HepG2 (cell line): ENCODE data around the gene BASP1. TPM values are rescaled to one million over a fixed set of nuclear protein-coding genes. Genes with fewer than 3 reads are reported as not detected.

ENCODE experiments used
- E2F5 ChIP-seq: sonication (generic); formaldehyde crosslinking; conservative IDR thresholded peaks from 2 replicates; pipeline ENCODE4 v1.4.0; 2020; ENCODE audit warnings: missing genetic modification reagents
- FLYWCH1 ChIP-seq: sonication (generic); formaldehyde crosslinking; IDR thresholded peaks from 2 replicates; pipeline ENCODE4 v1.8.1; 2023; ENCODE audit warnings: mild to moderate bottlenecking, missing genetic modification reagents
- RNF2 ChIP-seq: fragments of 450-650 bp; conservative IDR thresholded peaks from 2 replicates; pipeline ENCODE4 v1.6.1; 2016; ENCODE audit warnings: low read depth
- SNAPC4 ChIP-seq: sonication (generic); formaldehyde crosslinking; IDR thresholded peaks from 2 replicates; pipeline ENCODE4 v1.4.0; 2020; ENCODE audit warnings: mild to moderate bottlenecking, missing genetic modification reagents
- SRSF9 ChIP-seq: fragments of 200-400 bp; formaldehyde crosslinking; IDR thresholded peaks from 2 replicates; pipeline ENCODE4 v1.6.1; 2018; ENCODE audit warnings: borderline replicate concordance, mild to moderate bottlenecking, low read depth, low read length; ENCODE audit not compliant: insufficient read depth, poor library complexity, severe bottlenecking
- ZBTB10 ChIP-seq: sonication (generic); formaldehyde crosslinking; IDR thresholded peaks from 2 replicates; pipeline ENCODE4 v1.4.0; 2020; ENCODE audit warnings: missing genetic modification reagents, borderline replicate concordance
- ZBTB43 ChIP-seq: sonication (generic); formaldehyde crosslinking; conservative IDR thresholded peaks from 2 replicates; pipeline ENCODE4 v1.4.0; 2020; ENCODE audit warnings: missing genetic modification reagents
- ZKSCAN5 ChIP-seq: sonication (generic); formaldehyde crosslinking; IDR thresholded peaks from 2 replicates; pipeline ENCODE4 v1.5.1; 2020; ENCODE audit warnings: mild to moderate bottlenecking, missing genetic modification reagents
- ZNF17 ChIP-seq: sonication (generic); formaldehyde crosslinking; IDR thresholded peaks from 2 replicates; pipeline ENCODE4 v1.5.0; 2020; ENCODE audit warnings: mild to moderate bottlenecking, missing genetic modification reagents
- ZNF180 ChIP-seq: sonication (generic); formaldehyde crosslinking; IDR thresholded peaks from 2 replicates; pipeline ENCODE4 v1.4.0; 2020; ENCODE audit warnings: low read depth, missing genetic modification reagents, borderline replicate concordance
- ZNF362 ChIP-seq: sonication (generic); formaldehyde crosslinking; IDR thresholded peaks from 2 replicates; pipeline ENCODE4 v1.4.0; 2020; ENCODE audit warnings: missing genetic modification reagents, mild to moderate bottlenecking, borderline replicate concordance
- ZNF546 ChIP-seq: sonication (generic); formaldehyde crosslinking; conservative IDR thresholded peaks from 2 replicates; pipeline ENCODE4 v1.8.1; 2023; ENCODE audit warnings: mild to moderate bottlenecking, missing genetic modification reagents
- ZXDC ChIP-seq: sonication (generic); formaldehyde crosslinking; IDR thresholded peaks from 2 replicates; pipeline ENCODE4 v1.5.0; 2020; ENCODE audit warnings: mild to moderate bottlenecking, missing genetic modification reagents
- polyA plus RNA-seq, 8 experiments: library from polyadenylated mRNA; depleted of rRNA in 3 of 8; stranded (reverse) in 7 of 8; unstranded in 1 of 8; fragments of >200 nt; fragmentation: Illumina TruSeq in 4 of 8; extraction: Trizol in 4 of 8; gene quantifications; 2 replicates each; pipeline versions ENCODE4 v1.2.1 to v1.2.3, GENCODE V29; 2011 to 2016; ENCODE audit warnings: low read depth in 4 of 8, missing spikeins in 1 of 8, mixed read lengths in 1 of 8; ENCODE audit not compliant: insufficient read depth in 1 of 8
- total RNA-seq, 5 experiments: library from RNA; depleted of rRNA; stranded (reverse); fragments of >200 nt; fragmentation: Illumina TruSeq; extraction: Trizol; gene quantifications; 2 replicates each; pipeline ENCODE4 v1.2.3, GENCODE V29; 2016; ENCODE audit warnings: low read depth in 1 of 5

Gene BASP1
- total and polyA plus RNA-seq, 2 of the 13 experiments (the other 11 are each of a cell fraction or from before 2014, with no cell fraction given): 0.04 TPM; not detected in 1

- TF ChIP-seq ZBTB10: no peak
- TF ChIP-seq SRSF9: no peak
- TF ChIP-seq SNAPC4 (CRISPR knock-in tag): no peak
- no peak for TF ChIP-seq ZNF546
- TF ChIP-seq ZNF17 (CRISPR knock-in tag): no peak
- TF ChIP-seq RNF2: no peak
- no peak for TF ChIP-seq FLYWCH1 (CRISPR knock-in tag)
- TF ChIP-seq ZKSCAN5: no peak
- TF ChIP-seq E2F5 (CRISPR knock-in tag): no peak
- no peak for TF ChIP-seq ZNF180 (CRISPR knock-in tag)
- TF ChIP-seq ZXDC (CRISPR knock-in tag): no peak
- TF ChIP-seq ZBTB43 (CRISPR knock-in tag): no peak
- TF ChIP-seq ZNF362 (CRISPR knock-in tag): no peak
Observed at GRCh38 chr5:17203329-17204132, 13.9 kb upstream of the BASP1 start (continued).
